Middle frontal gyrus (tissue), 1 donor: ENCODE results near the gene SDR42E1.

Experiments
- DNase-seq: peaks from one replicate; pipeline ENCODE4 v3.0.0-alpha.2; 2015; ENCODE audit warnings: low spot score; ENCODE audit errors: extremely low spot score

Gene SDR42E1

GRCh38 chr16:81940781-81941560 lies 70.3 kb downstream of the SDR42E1 start:
- DNase-seq = no peak

GRCh38 chr16:81939164-81940056 lies 71.9 kb downstream of the SDR42E1 start:
- no peak for DNase-seq
